RKO (cell line): Measurements from ENCODE around the gene TBX6.

Experiments
- DNase-seq: peaks from one replicate; pipeline ENCODE4 v3.0.0-alpha.2; 2016; ENCODE audit warnings: low spot score

The TBX6 gene

GRCh38 chr16:30086291-30087140 is 5.2 kb downstream of the TBX6 start:
- no peak for DNase-seq

- no peak for DNase-seq
Observed at GRCh38 chr16:30085820-30086219, 5.9 kb downstream of the TBX6 start.

- DNase-seq, result no peak
Observed at GRCh38 chr16:30085247-30085646, 6.5 kb downstream of the TBX6 start.

- no peak for DNase-seq
Observed at GRCh38 chr16:30084816-30085159, 6.9 kb downstream of the TBX6 start.

- no peak for DNase-seq
Observed at GRCh38 chr16:30084096-30084815, 7.5 kb downstream of the TBX6 start.

- DNase-seq, result no peak
Observed at GRCh38 chr16:30083216-30084055, 8.3 kb downstream of the TBX6 start.

- no peak for DNase-seq
Observed at GRCh38 chr16:30082545-30083090, 9.1 kb downstream of the TBX6 start.

- DNase-seq, result no peak
Observed at GRCh38 chr16:30079480-30079879, 12.2 kb downstream of the TBX6 start.

GRCh38 chr16:30078744-30079143 is 13.0 kb downstream of the TBX6 start:
- DNase-seq, result no peak

- peak; percentile 65 for DNase-seq
Observed at GRCh38 chr16:30077656-30078055, 14.1 kb downstream of the TBX6 start.

GRCh38 chr16:30076276-30076791 is 15.4 kb downstream of the TBX6 start:
- no peak for DNase-seq

- DNase-seq, result peak; percentile 93
Observed at GRCh38 chr16:30075503-30076275, 16.0 kb downstream of the TBX6 start, which contains the start of gene PPP4C. PPP4C (plus strand) TSS chr16:30075994; CDS start chr16:30076378, 384 bp downstream.

GRCh38 chr16:30070490-30070889 is 21.2 kb downstream of the TBX6 start:
- DNase-seq, result no peak

- DNase-seq, result no peak
Observed at GRCh38 chr16:30069611-30070462, 21.9 kb downstream of the TBX6 start.

GRCh38 chr16:30068750-30069610 is 22.7 kb downstream of the TBX6 start:
- DNase-seq, result peak; percentile 52

- no peak for DNase-seq
Observed at GRCh38 chr16:30068333-30068732, 23.4 kb downstream of the TBX6 start.

GRCh38 chr16:30067584-30067916 is 24.2 kb downstream of the TBX6 start:
- DNase-seq, result no peak

GRCh38 chr16:30066761-30067583 is 24.8 kb downstream of the TBX6 start:
- no peak for DNase-seq
